Keratinocyte (primary cell): Measurements from ENCODE around the gene TMEM231.

ENCODE experiments used
- EZH2 ChIP-seq: IDR thresholded peaks from one replicate; pipeline ENCODE4 v1.6.1; 2012; ENCODE audit warnings: inconsistent platforms, mild to moderate bottlenecking, low read length, moderate library complexity
- TF ChIP-seq, protein P1 (sequence below), 3 experiments: IDR thresholded peaks in 1 of 3; conservative IDR thresholded peaks in 1 of 3; optimal IDR thresholded peaks in 1 of 3; 2 replicates in 2 of 3; 3 replicates in 1 of 3; pipeline versions ENCODE3 to v1.5.1; 2011; ENCODE audit warnings: low read length in 3 of 3, mild to moderate bottlenecking in 3 of 3, moderate library complexity in 2 of 3, control low read depth in 1 of 3, inconsistent platforms in 1 of 3; ENCODE audit not compliant: insufficient read depth in 2 of 3; ENCODE audit errors: extremely low read depth in 1 of 3

DNA sequence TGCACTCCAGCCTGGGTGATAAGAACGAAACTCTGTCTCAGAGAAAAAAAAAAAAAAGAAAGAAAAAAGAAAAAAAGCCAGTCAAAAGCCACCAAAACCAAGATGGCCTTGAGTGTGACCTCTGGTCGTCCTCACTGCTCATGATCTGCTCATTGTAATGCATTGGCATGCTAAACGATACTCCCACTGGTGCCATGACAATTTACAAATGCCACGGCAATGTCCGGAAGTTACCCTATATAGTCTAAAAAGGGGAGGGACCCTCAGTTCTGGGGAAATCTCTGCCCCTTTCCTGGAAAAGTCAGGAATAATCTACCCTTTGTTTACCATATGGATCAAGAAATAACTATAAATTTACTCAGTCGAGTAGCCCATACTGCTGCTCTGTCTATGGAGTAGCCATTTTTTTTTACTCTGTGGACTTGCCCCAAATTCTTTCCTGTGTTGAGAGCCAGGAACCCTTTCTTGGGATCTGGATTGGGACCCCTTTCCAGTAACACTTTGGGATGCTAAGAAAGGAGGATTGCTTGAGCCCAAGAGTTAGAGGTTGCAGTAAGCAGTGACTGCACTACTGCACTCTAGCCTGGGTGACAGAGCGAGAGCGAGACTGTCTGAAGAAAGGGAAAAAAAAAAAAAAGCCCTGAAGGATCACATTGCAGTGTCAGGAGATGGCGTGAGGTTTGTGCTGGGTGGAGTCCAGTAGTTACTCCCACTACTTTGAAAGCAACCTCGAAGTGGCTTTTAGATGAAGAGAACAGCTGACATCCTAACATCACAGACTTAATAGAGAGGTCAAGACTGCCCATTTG lies 3.7 kb upstream of the TMEM231 start:
- TF ChIP-seq, protein P1, sequence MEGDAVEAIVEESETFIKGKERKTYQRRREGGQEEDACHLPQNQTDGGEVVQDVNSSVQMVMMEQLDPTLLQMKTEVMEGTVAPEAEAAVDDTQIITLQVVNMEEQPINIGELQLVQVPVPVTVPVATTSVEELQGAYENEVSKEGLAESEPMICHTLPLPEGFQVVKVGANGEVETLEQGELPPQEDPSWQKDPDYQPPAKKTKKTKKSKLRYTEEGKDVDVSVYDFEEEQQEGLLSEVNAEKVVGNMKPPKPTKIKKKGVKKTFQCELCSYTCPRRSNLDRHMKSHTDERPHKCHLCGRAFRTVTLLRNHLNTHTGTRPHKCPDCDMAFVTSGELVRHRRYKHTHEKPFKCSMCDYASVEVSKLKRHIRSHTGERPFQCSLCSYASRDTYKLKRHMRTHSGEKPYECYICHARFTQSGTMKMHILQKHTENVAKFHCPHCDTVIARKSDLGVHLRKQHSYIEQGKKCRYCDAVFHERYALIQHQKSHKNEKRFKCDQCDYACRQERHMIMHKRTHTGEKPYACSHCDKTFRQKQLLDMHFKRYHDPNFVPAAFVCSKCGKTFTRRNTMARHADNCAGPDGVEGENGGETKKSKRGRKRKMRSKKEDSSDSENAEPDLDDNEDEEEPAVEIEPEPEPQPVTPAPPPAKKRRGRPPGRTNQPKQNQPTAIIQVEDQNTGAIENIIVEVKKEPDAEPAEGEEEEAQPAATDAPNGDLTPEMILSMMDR (optimal IDR thresholded peaks at IDR 0.05 in 1 of 3, IDR thresholded peaks at IDR 0.05 in 1 of 3, conservative IDR thresholded peaks at IDR 0.05 in 1 of 3; ENCODE audit: extremely low read depth in 1 of 3, insufficient read depth in 2 of 3, low read length in 3 of 3) = no peak
- no peak for TF ChIP-seq EZH2
